ENCODE measurements around the gene VTI1A.

Gene VTI1A

DNA sequence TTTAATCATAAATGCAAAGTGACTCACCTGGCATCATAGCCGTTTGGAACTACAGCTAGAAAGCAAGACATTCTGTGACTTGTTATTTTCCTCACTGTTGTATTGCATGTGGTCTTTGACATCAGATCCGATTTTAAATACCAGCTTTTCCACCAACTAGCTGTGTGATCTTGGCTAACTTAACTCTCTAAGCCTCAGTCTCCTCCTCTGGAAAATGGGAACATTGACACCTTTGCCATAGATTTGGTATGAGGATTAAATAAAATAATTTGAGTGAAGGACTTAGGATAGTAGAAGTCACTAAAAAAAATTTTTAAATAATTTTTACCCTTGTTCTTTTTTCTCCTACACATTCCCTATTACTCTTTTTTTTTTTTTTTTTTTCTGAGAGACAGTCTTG, 348.1 kb downstream of the VTI1A start:
- Histone ChIP-seq H3K9ac (ENCODE audit: low read length) (no peak overlapping the region), H3K36me3 (ENCODE audit: control insufficient read depth, insufficient read depth, low read length) (no peaks in the 10 kb centered on the region), H3K4me1 (ENCODE audit: control insufficient read depth, insufficient read depth, low read length) (peaks cover 16% of the 10 kb centered on the region), H3K27me3 (ENCODE audit: control insufficient read depth, insufficient read depth, low read length) (no peaks in the 10 kb centered on the region), H3K9me3 (ENCODE audit: control insufficient read depth, low read length) (no peaks in the 10 kb centered on the region), H3K4me3 (ENCODE audit: low read length) (no peak overlapping the region)

DNA sequence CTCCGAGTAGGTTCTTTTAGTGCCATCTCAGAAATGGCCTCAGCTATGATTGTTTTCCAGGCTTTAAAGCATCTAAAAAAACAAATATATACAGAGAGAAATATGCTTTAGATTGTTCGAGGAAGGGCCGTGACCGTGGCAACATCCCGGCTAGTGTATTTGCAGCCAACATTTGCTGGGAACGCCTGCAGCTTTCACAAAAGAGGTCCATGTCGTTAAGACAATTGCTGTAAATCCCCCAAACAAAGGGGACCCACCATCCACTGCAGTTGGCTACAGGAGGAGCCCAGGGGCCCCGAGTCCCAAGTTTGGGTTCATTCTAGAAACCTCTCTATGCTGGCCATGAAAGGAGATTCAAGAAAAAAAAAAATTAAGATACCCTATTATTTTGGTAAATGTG, 350.2 kb downstream of the VTI1A start:
- Histone ChIP-seq H3K9ac (ENCODE audit: low read length) (no peak overlapping the region), H3K9me3 (ENCODE audit: control insufficient read depth, low read length) (no peaks in the 10 kb centered on the region), H3K36me3 (ENCODE audit: control insufficient read depth, insufficient read depth, low read length) (no peaks in the 10 kb centered on the region), H3K4me3 (ENCODE audit: low read length) (no peak overlapping the region), H3K27me3 (ENCODE audit: control insufficient read depth, insufficient read depth, low read length) (no peaks in the 10 kb centered on the region), H3K4me1 (ENCODE audit: control insufficient read depth, insufficient read depth, low read length) (peaks cover 21% of the 10 kb centered on the region)

DNA sequence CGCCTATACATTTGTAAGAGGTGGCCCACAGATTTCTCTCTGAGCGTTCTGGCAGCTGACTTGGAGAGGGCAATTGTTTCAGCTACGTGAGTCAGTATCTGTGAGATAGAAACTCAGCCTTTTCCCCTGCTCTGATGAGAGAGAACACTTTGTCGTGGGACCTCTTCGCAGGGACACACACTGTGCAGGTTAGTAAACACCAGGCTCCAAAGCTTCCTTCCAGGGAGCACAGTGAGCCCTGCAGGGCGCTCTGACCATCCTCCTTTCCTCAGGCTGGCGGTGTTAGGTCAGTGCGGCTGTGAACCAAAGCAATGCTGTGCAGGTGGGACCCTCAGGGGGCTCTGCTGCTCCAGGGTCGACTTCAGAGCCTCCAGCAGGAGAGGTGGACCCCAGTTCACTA, 350.8 kb downstream of the VTI1A start:
- Histone ChIP-seq H3K4me3 (ENCODE audit: low read length) (no peak overlapping the region), H3K4me1 (ENCODE audit: control insufficient read depth, insufficient read depth, low read length) (peaks cover 25% of the 10 kb centered on the region), H3K9me3 (ENCODE audit: control insufficient read depth, low read length) (no peaks in the 10 kb centered on the region), H3K36me3 (ENCODE audit: control insufficient read depth, insufficient read depth, low read length) (no peaks in the 10 kb centered on the region), H3K9ac (ENCODE audit: low read length) (no peak overlapping the region), H3K27me3 (ENCODE audit: control insufficient read depth, insufficient read depth, low read length) (no peaks in the 10 kb centered on the region)

GRCh38 chr10:112799038-112799437, 352.0 kb downstream of the VTI1A start:
- H3K27me3 ChIP-seq (ENCODE audit: control insufficient read depth, insufficient read depth, low read length): no peaks in the 10 kb centered on the region
- no peak overlapping the region for H3K4me3 ChIP-seq (ENCODE audit: low read length)
- H3K36me3 ChIP-seq (ENCODE audit: control insufficient read depth, insufficient read depth, low read length): no peaks in the 10 kb centered on the region
- H3K9me3 ChIP-seq (ENCODE audit: control insufficient read depth, low read length): no peaks in the 10 kb centered on the region
- H3K4me1 ChIP-seq (ENCODE audit: control insufficient read depth, insufficient read depth, low read length): peaks cover 25% of the 10 kb centered on the region
- no peak overlapping the region for H3K9ac ChIP-seq (ENCODE audit: low read length)

DNA sequence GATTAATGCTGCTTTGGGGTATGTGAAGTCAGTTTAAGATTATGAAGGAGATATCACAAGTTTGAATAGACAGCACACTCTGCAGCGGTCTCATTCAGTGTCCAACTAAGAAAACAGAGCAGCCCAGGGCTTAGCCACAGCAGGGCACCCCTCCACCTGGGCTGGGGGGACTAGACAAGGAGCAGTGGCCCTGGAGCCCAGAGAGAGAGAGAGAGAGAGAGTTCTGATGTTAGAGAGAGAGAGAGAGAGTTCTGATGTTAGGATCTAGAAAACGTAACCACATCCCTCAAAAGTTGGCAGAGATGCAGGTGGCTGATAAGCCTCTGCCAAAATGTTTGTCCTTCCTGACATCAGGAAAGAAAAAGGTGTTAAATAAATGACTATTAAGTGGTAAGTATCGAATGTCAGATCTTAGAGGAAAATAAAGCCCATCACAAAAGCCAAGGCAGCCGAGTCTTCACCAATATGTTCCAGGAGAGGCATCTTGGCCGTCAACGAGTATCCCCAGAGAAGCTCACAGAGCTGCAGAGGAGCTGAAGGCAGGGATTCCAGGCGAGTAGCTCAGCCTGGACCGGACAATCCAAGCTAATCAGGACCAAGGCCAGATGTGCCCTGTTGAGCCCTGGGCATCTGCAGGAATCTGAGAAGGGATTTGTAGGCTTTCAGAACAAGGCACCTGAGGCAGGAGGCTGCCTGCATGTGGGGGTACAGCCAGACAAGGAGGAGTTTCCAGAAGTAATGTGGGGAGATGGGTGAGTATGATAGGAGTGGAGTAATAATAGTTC, 352.9 kb downstream of the VTI1A start:
- Histone ChIP-seq H3K9me3 (ENCODE audit: control insufficient read depth, low read length) (no peaks in the 10 kb centered on the region), H3K4me3 (ENCODE audit: low read length) (no peak overlapping the region), H3K9ac (ENCODE audit: low read length) (no peak overlapping the region), H3K36me3 (ENCODE audit: control insufficient read depth, insufficient read depth, low read length) (no peaks in the 10 kb centered on the region), H3K4me1 (ENCODE audit: control insufficient read depth, insufficient read depth, low read length) (peaks cover 33% of the 10 kb centered on the region), H3K27me3 (ENCODE audit: control insufficient read depth, insufficient read depth, low read length) (no peaks in the 10 kb centered on the region)

GRCh38 chr10:112801004-112801403, 354.0 kb downstream of the VTI1A start:
- Histone ChIP-seq H3K36me3 (ENCODE audit: control insufficient read depth, insufficient read depth, low read length) (no peaks in the 10 kb centered on the region), H3K27me3 (ENCODE audit: control insufficient read depth, insufficient read depth, low read length) (no peaks in the 10 kb centered on the region), H3K4me1 (ENCODE audit: control insufficient read depth, insufficient read depth, low read length) (peaks cover 35% of the 10 kb centered on the region), H3K4me3 (ENCODE audit: low read length) (no peak overlapping the region), H3K9me3 (ENCODE audit: control insufficient read depth, low read length) (no peaks in the 10 kb centered on the region), H3K9ac (ENCODE audit: low read length) (no peak overlapping the region)

DNA sequence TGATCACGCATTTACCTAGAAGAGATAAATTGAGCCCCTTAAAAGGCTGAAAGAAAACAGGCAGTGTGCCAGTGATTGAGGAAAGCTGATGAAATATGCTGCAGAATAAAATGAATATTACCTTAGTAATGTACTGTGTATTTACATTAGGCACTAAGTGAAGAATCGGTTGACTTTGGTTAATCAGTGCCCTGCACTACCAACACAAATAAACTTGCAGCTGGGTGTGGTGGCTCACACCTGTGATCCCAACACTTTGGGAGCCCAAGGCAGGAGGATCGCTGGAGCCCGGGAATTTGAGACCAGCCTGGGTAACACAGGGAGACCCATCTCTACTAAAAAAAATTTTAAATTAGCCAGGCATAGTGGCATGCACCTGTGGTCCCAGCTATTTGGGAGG, 354.7 kb downstream of the VTI1A start:
- Histone ChIP-seq H3K4me1 (ENCODE audit: control insufficient read depth, insufficient read depth, low read length) (peaks cover 35% of the 10 kb centered on the region), H3K9me3 (ENCODE audit: control insufficient read depth, low read length) (no peaks in the 10 kb centered on the region), H3K27me3 (ENCODE audit: control insufficient read depth, insufficient read depth, low read length) (no peaks in the 10 kb centered on the region), H3K36me3 (ENCODE audit: control insufficient read depth, insufficient read depth, low read length) (no peaks in the 10 kb centered on the region), H3K4me3 (ENCODE audit: low read length) (no peak overlapping the region), H3K9ac (ENCODE audit: low read length) (no peak overlapping the region)

- H3K27me3 ChIP-seq (ENCODE audit: control insufficient read depth, insufficient read depth, low read length): no peaks in the 10 kb centered on the region
- no peak overlapping the region for H3K9ac ChIP-seq (ENCODE audit: low read length)
Measured at GRCh38 chr10:112802411-112803022, 355.5 kb downstream of the VTI1A start.

GRCh38 chr10:112803961-112804401, 357.0 kb downstream of the VTI1A start:
- H3K4me3 ChIP-seq (ENCODE audit: low read length): no peak overlapping the region
- H3K27me3 ChIP-seq (ENCODE audit: control insufficient read depth, insufficient read depth, low read length): no peaks in the 10 kb centered on the region
- peaks cover 35% of the 10 kb centered on the region for H3K4me1 ChIP-seq (ENCODE audit: control insufficient read depth, insufficient read depth, low read length)
- H3K9ac ChIP-seq (ENCODE audit: low read length): peak overlapping the region; percentile 62
- H3K9me3 ChIP-seq (ENCODE audit: control insufficient read depth, low read length): no peaks in the 10 kb centered on the region
- H3K36me3 ChIP-seq (ENCODE audit: control insufficient read depth, insufficient read depth, low read length): no peaks in the 10 kb centered on the region

More at GRCh38 chr10:112802411-112803022, 355.5 kb downstream of the VTI1A start:
- no peaks in the 10 kb centered on the region for H3K36me3 ChIP-seq (ENCODE audit: control insufficient read depth, insufficient read depth, low read length)
- H3K4me1 ChIP-seq (ENCODE audit: control insufficient read depth, insufficient read depth, low read length): peaks cover 35% of the 10 kb centered on the region
- no peak overlapping the region for H3K4me3 ChIP-seq (ENCODE audit: low read length)
- no peaks in the 10 kb centered on the region for H3K9me3 ChIP-seq (ENCODE audit: control insufficient read depth, low read length)

DNA sequence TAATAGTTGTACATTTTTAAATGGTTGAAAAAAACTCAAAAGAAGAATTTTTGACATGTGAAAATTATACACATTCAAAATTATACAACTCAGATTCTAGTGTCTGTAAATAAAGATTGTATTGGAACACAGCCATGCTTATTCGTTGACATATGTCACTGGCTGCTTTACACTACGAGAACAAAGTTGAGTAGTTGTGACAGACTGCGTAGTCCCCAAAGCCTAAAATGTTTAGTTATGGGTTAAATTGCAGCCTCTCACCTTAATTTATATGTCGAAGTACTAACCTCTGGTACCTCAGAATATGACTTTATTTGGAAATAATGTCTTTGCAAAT, 358.2 kb downstream of the VTI1A start:
- peaks cover 35% of the 10 kb centered on the region for H3K4me1 ChIP-seq (ENCODE audit: control insufficient read depth, insufficient read depth, low read length)
- H3K4me3 ChIP-seq (ENCODE audit: low read length): no peak overlapping the region
- H3K36me3 ChIP-seq (ENCODE audit: control insufficient read depth, insufficient read depth, low read length): no peaks in the 10 kb centered on the region
- H3K9me3 ChIP-seq (ENCODE audit: control insufficient read depth, low read length): no peaks in the 10 kb centered on the region
- no peaks in the 10 kb centered on the region for H3K27me3 ChIP-seq (ENCODE audit: control insufficient read depth, insufficient read depth, low read length)
- H3K9ac ChIP-seq (ENCODE audit: low read length): no peak overlapping the region

GRCh38 chr10:112805701-112806100, 358.7 kb downstream of the VTI1A start:
- Histone ChIP-seq H3K36me3 (ENCODE audit: control insufficient read depth, insufficient read depth, low read length) (no peaks in the 10 kb centered on the region), H3K9ac (ENCODE audit: low read length) (no peak overlapping the region), H3K4me3 (ENCODE audit: low read length) (no peak overlapping the region), H3K27me3 (ENCODE audit: control insufficient read depth, insufficient read depth, low read length) (no peaks in the 10 kb centered on the region), H3K4me1 (ENCODE audit: control insufficient read depth, insufficient read depth, low read length) (peaks cover 39% of the 10 kb centered on the region), H3K9me3 (ENCODE audit: control insufficient read depth, low read length) (no peaks in the 10 kb centered on the region)

DNA sequence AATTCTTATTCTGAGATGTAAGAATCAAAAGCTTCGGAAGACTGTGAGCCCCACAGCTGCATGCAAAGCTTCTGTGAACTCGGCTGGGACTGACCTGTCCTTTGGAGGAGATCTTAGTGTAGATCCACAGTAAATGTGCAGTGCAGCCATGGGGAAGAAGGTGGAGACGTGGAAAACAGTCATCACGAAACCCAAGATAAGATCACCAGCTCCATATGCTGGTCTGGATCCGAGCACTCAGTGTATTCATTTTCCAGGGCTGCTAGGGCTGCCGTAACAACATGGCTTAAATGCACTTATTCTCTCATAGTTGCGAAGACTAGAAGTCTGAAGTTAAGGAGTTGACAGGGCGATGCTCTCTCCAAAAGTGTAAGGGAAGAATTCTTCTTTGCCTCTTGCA, 360.0 kb downstream of the VTI1A start:
- no peak overlapping the region for H3K9ac ChIP-seq (ENCODE audit: low read length)
- peaks cover 38% of the 10 kb centered on the region for H3K4me1 ChIP-seq (ENCODE audit: control insufficient read depth, insufficient read depth, low read length)
- H3K9me3 ChIP-seq (ENCODE audit: control insufficient read depth, low read length): no peaks in the 10 kb centered on the region
- no peaks in the 10 kb centered on the region for H3K36me3 ChIP-seq (ENCODE audit: control insufficient read depth, insufficient read depth, low read length)
- no peaks in the 10 kb centered on the region for H3K27me3 ChIP-seq (ENCODE audit: control insufficient read depth, insufficient read depth, low read length)
- no peak overlapping the region for H3K4me3 ChIP-seq (ENCODE audit: low read length)

Data from mucosa of stomach (tissue), 1 donor.